Measurements from ENCODE around the gene HCRT. TPM values are rescaled to one million over a fixed set of nuclear protein-coding genes. Genes with fewer than 3 reads are reported as not detected.

The HCRT gene
- total RNA-seq, 1 experiment from 2014 or later: not detected

DNA sequence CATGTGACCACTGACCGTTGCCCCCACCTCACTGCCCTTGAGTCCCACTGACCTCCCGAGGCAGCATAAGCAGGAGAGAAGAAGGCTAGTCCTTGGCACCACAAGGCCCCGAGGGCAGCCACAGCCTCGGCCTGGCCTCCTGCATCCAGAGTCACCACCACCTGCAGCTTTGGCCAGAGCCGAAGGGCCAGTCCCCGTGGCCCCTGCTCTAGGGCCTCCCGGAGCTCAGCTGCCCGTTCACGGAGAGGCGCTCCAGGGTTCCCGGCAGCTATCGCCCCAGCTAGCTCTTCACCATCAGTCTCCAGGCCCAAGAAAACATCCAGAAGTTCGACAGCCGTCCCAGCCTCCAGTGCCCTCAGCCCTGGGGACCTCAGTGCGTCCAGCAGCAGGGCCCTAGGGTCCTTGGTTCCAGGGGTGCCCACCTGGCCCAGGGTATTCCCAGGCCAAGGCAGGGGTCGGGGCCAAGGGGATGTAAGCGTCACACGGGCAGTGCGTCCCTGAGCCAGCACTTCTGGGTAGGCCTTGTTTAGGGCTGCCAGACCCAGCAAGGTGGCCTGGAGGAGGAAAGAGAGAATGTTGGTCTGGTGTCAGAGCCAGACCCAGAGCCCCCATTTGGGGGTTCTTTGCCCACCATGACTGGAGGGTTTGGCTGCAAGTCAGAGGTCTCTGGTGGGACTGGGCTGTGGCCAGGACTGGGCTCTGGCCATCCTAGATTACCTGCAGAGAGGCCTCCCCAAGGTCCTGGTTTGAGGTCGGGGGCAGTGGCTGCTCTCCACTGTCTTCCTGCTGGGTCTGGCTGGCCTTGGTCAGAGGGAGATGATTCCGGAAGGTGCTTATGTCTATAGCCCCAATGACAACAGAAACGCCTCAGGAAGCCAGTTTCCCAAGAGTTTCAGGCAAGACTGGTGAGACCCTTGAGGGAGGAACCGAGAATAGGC is 7.2 kb upstream of the HCRT start:
- no peaks in the 10 kb centered on the region for H3K9me3 ChIP-seq (ENCODE audit: low read depth, low read length, poor library complexity, severe bottlenecking)
- no peaks in the 10 kb centered on the region for H3K4me1 ChIP-seq (ENCODE audit: insufficient read depth, low read length, poor library complexity, severe bottlenecking)
- intact Hi-C loops (cut with micrococcal nuclease; ENCODE audit: unreplicated experiment): no loop called here
- ChIA-PET CTCF (no interaction called here), POLR2A (ENCODE audit: low non-redundant PET) (no interaction called here)
- no peak for DNase-seq (ENCODE audit: low spot score)
- no peak overlapping the region for H3K4me3 ChIP-seq (ENCODE audit: low read depth, low read length, poor library complexity, severe bottlenecking)
- H3K27me3 ChIP-seq (replicated peaks; ENCODE audit: insufficient read depth, low read depth, low read length, poor library complexity): no peaks in the 10 kb centered on the region
- H3K27ac ChIP-seq (ENCODE audit: low read depth, low read length, poor library complexity, severe bottlenecking): no peak overlapping the region
- no peaks in the 10 kb centered on the region for H3K36me3 ChIP-seq (ENCODE audit: insufficient read depth, low read length, poor library complexity, severe bottlenecking)
- BruUV-seq (replicated peaks): no TSS peak
- no peak for TF ChIP-seq EZH2 (IDR thresholded peaks at IDR 0.05; ENCODE audit: borderline replicate concordance, low read depth, low read length, poor library complexity, severe bottlenecking)
- TF ChIP-seq, protein P1, sequence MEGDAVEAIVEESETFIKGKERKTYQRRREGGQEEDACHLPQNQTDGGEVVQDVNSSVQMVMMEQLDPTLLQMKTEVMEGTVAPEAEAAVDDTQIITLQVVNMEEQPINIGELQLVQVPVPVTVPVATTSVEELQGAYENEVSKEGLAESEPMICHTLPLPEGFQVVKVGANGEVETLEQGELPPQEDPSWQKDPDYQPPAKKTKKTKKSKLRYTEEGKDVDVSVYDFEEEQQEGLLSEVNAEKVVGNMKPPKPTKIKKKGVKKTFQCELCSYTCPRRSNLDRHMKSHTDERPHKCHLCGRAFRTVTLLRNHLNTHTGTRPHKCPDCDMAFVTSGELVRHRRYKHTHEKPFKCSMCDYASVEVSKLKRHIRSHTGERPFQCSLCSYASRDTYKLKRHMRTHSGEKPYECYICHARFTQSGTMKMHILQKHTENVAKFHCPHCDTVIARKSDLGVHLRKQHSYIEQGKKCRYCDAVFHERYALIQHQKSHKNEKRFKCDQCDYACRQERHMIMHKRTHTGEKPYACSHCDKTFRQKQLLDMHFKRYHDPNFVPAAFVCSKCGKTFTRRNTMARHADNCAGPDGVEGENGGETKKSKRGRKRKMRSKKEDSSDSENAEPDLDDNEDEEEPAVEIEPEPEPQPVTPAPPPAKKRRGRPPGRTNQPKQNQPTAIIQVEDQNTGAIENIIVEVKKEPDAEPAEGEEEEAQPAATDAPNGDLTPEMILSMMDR (conservative IDR thresholded peaks at IDR 0.05; ENCODE audit: low read depth, low read length): no peak

DNA sequence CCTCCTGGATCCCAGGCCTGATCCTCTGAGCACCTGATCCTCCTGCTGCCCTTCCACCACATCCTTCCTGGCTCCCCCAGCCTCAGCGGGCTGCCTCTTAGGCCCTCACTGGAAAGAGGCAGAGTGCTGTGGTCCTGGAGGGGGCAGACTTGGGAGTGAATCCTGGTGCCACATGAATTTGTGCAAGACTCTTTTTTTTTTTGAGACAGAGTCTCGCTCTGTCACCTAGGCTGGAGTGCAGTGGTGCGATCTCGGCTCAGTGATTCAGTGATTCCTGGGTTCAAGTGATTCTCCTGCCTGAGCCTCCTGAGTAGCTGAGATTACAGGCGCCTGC is 6.0 kb upstream of the HCRT start:
- ChIA-PET POLR2A (ENCODE audit: low non-redundant PET) (no interaction called here), CTCF (no interaction called here)
- BruUV-seq (replicated peaks): no TSS peak
- Histone ChIP-seq H3K36me3 (ENCODE audit: insufficient read depth, low read length, poor library complexity, severe bottlenecking) (no peaks in the 10 kb centered on the region), H3K27me3 (replicated peaks; ENCODE audit: insufficient read depth, low read depth, low read length, poor library complexity) (no peaks in the 10 kb centered on the region), H3K9me3 (ENCODE audit: low read depth, low read length, poor library complexity, severe bottlenecking) (no peaks in the 10 kb centered on the region), H3K4me3 (ENCODE audit: low read depth, low read length, poor library complexity, severe bottlenecking) (no peak overlapping the region), H3K4me1 (ENCODE audit: insufficient read depth, low read length, poor library complexity, severe bottlenecking) (no peaks in the 10 kb centered on the region), H3K27ac (ENCODE audit: low read depth, low read length, poor library complexity, severe bottlenecking) (no peak overlapping the region)
- intact Hi-C loops (cut with micrococcal nuclease; ENCODE audit: unreplicated experiment): no loop called here
- TF ChIP-seq, protein P1 (conservative IDR thresholded peaks at IDR 0.05; ENCODE audit: low read depth, low read length): no peak
- TF ChIP-seq EZH2 (IDR thresholded peaks at IDR 0.05; ENCODE audit: borderline replicate concordance, low read depth, low read length, poor library complexity, severe bottlenecking): no peak
- no peak for DNase-seq (ENCODE audit: low spot score)

DNA sequence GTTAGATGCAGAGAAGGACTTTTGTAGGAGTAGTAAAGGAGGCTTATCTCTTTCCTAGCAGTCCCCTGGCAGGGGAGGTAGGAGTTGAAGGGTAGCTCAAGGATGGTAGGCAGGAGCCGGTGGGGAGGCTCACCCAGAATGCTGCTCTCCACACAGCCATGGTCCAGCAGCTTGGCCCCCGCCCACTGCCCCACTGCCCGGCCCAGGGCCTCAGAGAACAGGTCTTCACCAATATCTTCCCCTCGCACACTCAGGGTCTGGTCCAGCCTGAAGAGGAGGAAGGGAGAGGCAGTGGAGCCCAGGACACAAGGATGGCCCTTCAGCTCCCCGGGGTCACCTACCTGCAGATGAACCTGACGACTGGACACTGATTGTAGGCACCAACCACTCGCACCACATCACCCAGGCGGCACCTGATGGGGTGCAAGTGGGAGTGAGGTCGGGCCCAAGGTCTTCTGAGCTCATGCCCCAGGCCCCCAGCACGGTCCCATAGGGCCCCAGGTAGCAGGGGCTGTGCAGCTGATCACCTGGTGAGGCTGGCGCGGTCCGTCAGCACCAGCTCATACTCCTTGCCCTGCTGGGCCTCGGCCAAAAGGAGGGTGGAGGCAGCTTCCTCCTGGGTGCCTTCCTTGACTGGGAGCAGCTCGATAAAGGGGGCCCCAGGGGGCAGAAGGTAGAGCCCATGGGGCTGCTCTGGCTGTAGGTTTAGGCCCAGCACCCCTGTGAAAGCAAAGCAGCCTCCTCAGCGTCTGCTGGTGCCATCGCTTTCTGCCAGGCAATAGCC is 5.4 kb upstream of the HCRT start:
- no peak for DNase-seq (ENCODE audit: low spot score)
- ChIA-PET CTCF (interaction anchor here (1.0 kb wide), 1 partner anchor 9 kb away, joined by 3 read pairs; the partner anchor contains the start of gene KCNH4), POLR2A (ENCODE audit: low non-redundant PET) (no interaction called here)
- H3K36me3 ChIP-seq (ENCODE audit: insufficient read depth, low read length, poor library complexity, severe bottlenecking): no peaks in the 10 kb centered on the region
- no peak overlapping the region for H3K27ac ChIP-seq (ENCODE audit: low read depth, low read length, poor library complexity, severe bottlenecking)
- H3K4me3 ChIP-seq (ENCODE audit: low read depth, low read length, poor library complexity, severe bottlenecking): no peak overlapping the region
- no peaks in the 10 kb centered on the region for H3K9me3 ChIP-seq (ENCODE audit: low read depth, low read length, poor library complexity, severe bottlenecking)
- H3K27me3 ChIP-seq (replicated peaks; ENCODE audit: insufficient read depth, low read depth, low read length, poor library complexity): no peaks in the 10 kb centered on the region
- H3K4me1 ChIP-seq (ENCODE audit: insufficient read depth, low read length, poor library complexity, severe bottlenecking): no peaks in the 10 kb centered on the region
- TF ChIP-seq EZH2 (IDR thresholded peaks at IDR 0.05; ENCODE audit: borderline replicate concordance, low read depth, low read length, poor library complexity, severe bottlenecking): no peak
- TF ChIP-seq, protein P1 (conservative IDR thresholded peaks at IDR 0.05; ENCODE audit: low read depth, low read length): no peak
- intact Hi-C loops (cut with micrococcal nuclease; ENCODE audit: unreplicated experiment): no loop called here
- no TSS peak for BruUV-seq (replicated peaks)
